ENCODE measurements around the gene OSBPL6. TPM values are rescaled to one million over a fixed set of nuclear protein-coding genes. Genes with fewer than 3 reads are reported as not detected.

OSBPL6 gene
- polyA plus RNA-seq, 1 donor from 2014 or later: 12.8 TPM

GRCh38 chr2:178238154-178238521 is 43.8 kb downstream of the OSBPL6 start:
- no peak overlapping the region for H3K4me3 ChIP-seq (ENCODE audit: low read length)
- H3K27ac ChIP-seq (ENCODE audit: low read length): no peak overlapping the region
- no peaks in the 10 kb centered on the region for H3K36me3 ChIP-seq (ENCODE audit: insufficient read depth, low read length)
- TF ChIP-seq, protein P1, sequence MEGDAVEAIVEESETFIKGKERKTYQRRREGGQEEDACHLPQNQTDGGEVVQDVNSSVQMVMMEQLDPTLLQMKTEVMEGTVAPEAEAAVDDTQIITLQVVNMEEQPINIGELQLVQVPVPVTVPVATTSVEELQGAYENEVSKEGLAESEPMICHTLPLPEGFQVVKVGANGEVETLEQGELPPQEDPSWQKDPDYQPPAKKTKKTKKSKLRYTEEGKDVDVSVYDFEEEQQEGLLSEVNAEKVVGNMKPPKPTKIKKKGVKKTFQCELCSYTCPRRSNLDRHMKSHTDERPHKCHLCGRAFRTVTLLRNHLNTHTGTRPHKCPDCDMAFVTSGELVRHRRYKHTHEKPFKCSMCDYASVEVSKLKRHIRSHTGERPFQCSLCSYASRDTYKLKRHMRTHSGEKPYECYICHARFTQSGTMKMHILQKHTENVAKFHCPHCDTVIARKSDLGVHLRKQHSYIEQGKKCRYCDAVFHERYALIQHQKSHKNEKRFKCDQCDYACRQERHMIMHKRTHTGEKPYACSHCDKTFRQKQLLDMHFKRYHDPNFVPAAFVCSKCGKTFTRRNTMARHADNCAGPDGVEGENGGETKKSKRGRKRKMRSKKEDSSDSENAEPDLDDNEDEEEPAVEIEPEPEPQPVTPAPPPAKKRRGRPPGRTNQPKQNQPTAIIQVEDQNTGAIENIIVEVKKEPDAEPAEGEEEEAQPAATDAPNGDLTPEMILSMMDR (IDR thresholded peaks at IDR 0.05; ENCODE audit: poor library complexity, severe bottlenecking): no peak
- TF ChIP-seq EP300 (conservative IDR thresholded peaks at IDR 0.05; ENCODE audit: poor library complexity, severe bottlenecking): no peak
- no peak for TF ChIP-seq SMC3 (conservative IDR thresholded peaks at IDR 0.05; ENCODE audit: poor library complexity)
- TF ChIP-seq POLR2AphosphoS5 (IDR thresholded peaks at IDR 0.05): no peak
- TF ChIP-seq EZH2 (IDR thresholded peaks at IDR 0.05; ENCODE audit: borderline replicate concordance, insufficient read depth, low read length, poor library complexity, severe bottlenecking): no peak
- no peak for TF ChIP-seq RAD21 (conservative IDR thresholded peaks at IDR 0.05)
- TF ChIP-seq MXI1 (conservative IDR thresholded peaks at IDR 0.05; ENCODE audit: poor library complexity, severe bottlenecking): no peak
- no peak for TF ChIP-seq TAF1 (IDR thresholded peaks at IDR 0.05; ENCODE audit: low read depth)
- no peak for TF ChIP-seq REST (IDR thresholded peaks at IDR 0.05; ENCODE audit: borderline replicate concordance)
- H2AFZ ChIP-seq (ENCODE audit: low read depth, low read length): no peak overlapping the region
- no peaks in the 10 kb centered on the region for H4K20me1 ChIP-seq (ENCODE audit: insufficient read depth)
- no peaks in the 10 kb centered on the region for H3K79me2 ChIP-seq (replicated peaks; ENCODE audit: insufficient read depth, low read length)
- no peaks in the 10 kb centered on the region for H3K9me3 ChIP-seq (ENCODE audit: low read length)
- no peak overlapping the region for H3K9ac ChIP-seq (ENCODE audit: low read length)
- no peaks in the 10 kb centered on the region for H3K9me2 ChIP-seq (ENCODE audit: insufficient read depth, low read length)
- H3K4me2 ChIP-seq (ENCODE audit: low read length): no peak overlapping the region
- no peaks in the 10 kb centered on the region for H3K27me3 ChIP-seq (ENCODE audit: insufficient read depth, low read depth, low read length)
- H3F3A ChIP-seq (ENCODE audit: insufficient read depth, low read length, poor library complexity, severe bottlenecking): no peaks in the 10 kb centered on the region

DNA sequence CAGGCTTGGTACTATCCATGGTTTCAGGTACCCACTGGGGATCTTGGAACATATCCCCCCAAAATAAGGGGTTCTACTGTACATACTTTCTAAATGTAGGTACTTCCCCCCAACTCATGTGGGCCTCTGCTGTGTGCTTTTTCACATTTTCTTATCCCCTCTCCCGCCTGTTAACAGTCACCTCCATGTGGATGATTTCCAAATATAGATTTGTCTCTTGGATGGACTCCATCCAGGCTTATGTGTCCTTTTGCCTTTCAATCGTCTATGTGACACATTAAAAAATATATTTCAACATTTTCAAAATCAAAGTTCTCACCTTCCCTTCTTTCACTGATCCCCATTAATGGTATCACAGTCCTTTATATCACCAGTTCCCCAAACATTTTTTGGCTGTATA is 44.4 kb downstream of the OSBPL6 start:
- Histone ChIP-seq H3K9ac (ENCODE audit: low read length) (no peak overlapping the region), H4K20me1 (ENCODE audit: insufficient read depth) (no peaks in the 10 kb centered on the region), H3K9me2 (ENCODE audit: insufficient read depth, low read length) (no peaks in the 10 kb centered on the region), H3K4me3 (ENCODE audit: low read length) (no peak overlapping the region), H3K36me3 (ENCODE audit: insufficient read depth, low read length) (no peaks in the 10 kb centered on the region), H3K9me3 (ENCODE audit: low read length) (no peaks in the 10 kb centered on the region), H3K27ac (ENCODE audit: low read length) (no peak overlapping the region), H3K27me3 (ENCODE audit: insufficient read depth, low read depth, low read length) (no peaks in the 10 kb centered on the region), H3K4me2 (ENCODE audit: low read length) (no peak overlapping the region), H2AFZ (ENCODE audit: low read depth, low read length) (no peak overlapping the region), H3F3A (ENCODE audit: insufficient read depth, low read length, poor library complexity, severe bottlenecking) (no peaks in the 10 kb centered on the region), H3K79me2 (replicated peaks; ENCODE audit: insufficient read depth, low read length) (no peaks in the 10 kb centered on the region)
- TF ChIP-seq SMC3 (conservative IDR thresholded peaks at IDR 0.05; ENCODE audit: poor library complexity) (no peak), TAF1 (IDR thresholded peaks at IDR 0.05; ENCODE audit: low read depth) (no peak), RAD21 (conservative IDR thresholded peaks at IDR 0.05) (no peak), EZH2 (IDR thresholded peaks at IDR 0.05; ENCODE audit: borderline replicate concordance, insufficient read depth, low read length, poor library complexity, severe bottlenecking) (no peak), REST (IDR thresholded peaks at IDR 0.05; ENCODE audit: borderline replicate concordance) (no peak), POLR2AphosphoS5 (IDR thresholded peaks at IDR 0.05) (no peak), EP300 (conservative IDR thresholded peaks at IDR 0.05; ENCODE audit: poor library complexity, severe bottlenecking) (no peak), MXI1 (conservative IDR thresholded peaks at IDR 0.05; ENCODE audit: poor library complexity, severe bottlenecking) (no peak)
- TF ChIP-seq, protein P1 (IDR thresholded peaks at IDR 0.05; ENCODE audit: poor library complexity, severe bottlenecking): no peak
